Anterior cingulate cortex (tissue), 58 donors: Measurements from ENCODE around the gene THSD4.

Experiments
- DNase-seq, 58 donors: peaks; one replicate each; lab custom pipeline; 2025; lab: John Stamatoyannopoulos, UW

The THSD4 gene

DNA sequence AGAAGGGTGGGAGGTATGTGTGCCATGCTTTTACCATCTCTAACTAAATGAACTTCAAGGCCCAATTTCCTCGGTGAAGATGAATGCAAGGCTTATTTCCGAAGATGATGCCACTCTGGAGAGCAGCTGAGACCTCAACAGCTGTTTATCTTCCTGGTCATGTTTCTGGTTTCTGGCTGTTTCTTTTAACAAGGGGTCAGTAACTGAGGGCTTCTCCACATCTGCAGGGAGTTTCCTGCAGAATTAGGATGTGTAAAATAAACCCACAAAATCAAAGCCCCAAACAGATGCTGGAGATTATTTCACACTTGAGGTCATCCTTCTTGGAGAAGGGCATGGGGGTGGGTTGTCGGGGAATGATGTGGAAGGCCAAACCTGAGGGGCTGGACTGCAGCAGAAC, 220.3 kb downstream of the THSD4 start:
- DNase-seq = no peak

- no peak for DNase-seq
Measured at GRCh38 chr15:71336671-71337070, 221.4 kb downstream of the THSD4 start.

GRCh38 chr15:71337197-71337845, 222.1 kb downstream of the THSD4 start:
- DNase-seq = no peak

- no peak for DNase-seq
Measured at GRCh38 chr15:71338265-71338664, 223.0 kb downstream of the THSD4 start.

- no peak for DNase-seq
Measured at GRCh38 chr15:71338827-71339542, 223.7 kb downstream of the THSD4 start.

GRCh38 chr15:71341811-71342550, 226.7 kb downstream of the THSD4 start:
- no peak for DNase-seq

DNA sequence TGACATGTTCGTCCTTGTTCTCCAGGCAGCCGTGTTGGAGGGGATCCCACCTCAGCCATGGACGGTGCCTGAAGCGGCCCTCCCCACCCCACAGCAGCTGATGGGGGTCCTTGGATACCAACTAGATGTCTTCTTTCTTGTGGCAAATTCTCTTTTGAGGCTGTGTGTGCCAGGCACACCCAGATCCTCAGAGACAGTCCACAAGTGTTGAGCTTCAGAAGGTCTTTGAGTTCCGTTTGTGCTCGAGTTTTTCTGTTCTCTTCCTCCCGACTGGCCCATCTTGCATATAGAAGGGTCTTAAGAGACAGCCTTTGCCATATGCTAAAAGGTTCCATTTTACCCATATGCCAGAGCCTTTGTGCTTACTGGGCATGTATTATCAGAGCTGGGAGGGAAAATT, 227.4 kb downstream of the THSD4 start:
- DNase-seq = no peak

GRCh38 chr15:71344316-71344715, 229.0 kb downstream of the THSD4 start:
- no peak for DNase-seq

- no peak for DNase-seq
Measured at GRCh38 chr15:71345186-71345585, 229.9 kb downstream of the THSD4 start.

DNA sequence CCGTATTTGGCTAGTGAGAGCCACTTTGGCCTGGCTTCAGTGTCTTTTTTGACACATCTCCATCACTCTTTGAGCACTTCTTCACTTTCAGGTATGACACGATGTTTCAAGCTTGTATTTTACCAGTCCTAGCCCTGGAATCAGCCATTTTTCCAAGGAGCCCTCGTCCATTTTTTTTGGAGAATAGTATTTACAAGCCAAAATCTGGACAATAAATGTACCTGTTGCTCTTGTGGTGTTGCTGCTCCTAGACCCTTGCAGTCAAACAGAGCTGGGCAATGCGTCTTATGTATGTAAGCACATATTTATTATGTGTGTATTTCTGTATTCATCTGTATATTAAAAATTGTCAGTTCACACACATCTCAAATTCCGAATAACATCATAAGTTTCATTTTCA, 231.2 kb downstream of the THSD4 start:
- DNase-seq = no peak

- no peak for DNase-seq
Measured at GRCh38 chr15:71348597-71348996, 233.3 kb downstream of the THSD4 start.

DNA sequence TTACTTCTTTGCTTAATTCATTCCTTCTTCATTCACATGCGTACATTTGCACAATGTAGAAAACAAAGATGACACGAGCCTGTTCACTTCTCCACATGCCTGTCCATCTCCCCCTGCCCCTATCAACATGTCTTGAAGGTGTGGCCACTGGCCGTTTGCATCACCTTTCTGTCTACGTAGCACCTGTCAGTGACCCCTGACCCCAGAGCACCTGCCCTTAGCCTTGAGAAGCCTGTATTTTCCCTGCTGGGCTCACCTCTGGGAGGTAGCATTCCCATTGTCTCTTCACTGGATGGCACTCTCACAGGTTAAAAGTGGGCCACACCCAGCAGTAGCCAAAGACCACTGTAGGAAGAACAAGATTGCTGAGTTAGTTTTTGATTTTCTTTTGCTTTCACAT, 234.1 kb downstream of the THSD4 start:
- no peak for DNase-seq

- no peak for DNase-seq
Measured at GRCh38 chr15:71349736-71350526, 234.7 kb downstream of the THSD4 start.

- DNase-seq = no peak
Measured at GRCh38 chr15:71350622-71351378, 235.5 kb downstream of the THSD4 start.

- no peak for DNase-seq
Measured at GRCh38 chr15:71352125-71352524, 236.9 kb downstream of the THSD4 start.

DNA sequence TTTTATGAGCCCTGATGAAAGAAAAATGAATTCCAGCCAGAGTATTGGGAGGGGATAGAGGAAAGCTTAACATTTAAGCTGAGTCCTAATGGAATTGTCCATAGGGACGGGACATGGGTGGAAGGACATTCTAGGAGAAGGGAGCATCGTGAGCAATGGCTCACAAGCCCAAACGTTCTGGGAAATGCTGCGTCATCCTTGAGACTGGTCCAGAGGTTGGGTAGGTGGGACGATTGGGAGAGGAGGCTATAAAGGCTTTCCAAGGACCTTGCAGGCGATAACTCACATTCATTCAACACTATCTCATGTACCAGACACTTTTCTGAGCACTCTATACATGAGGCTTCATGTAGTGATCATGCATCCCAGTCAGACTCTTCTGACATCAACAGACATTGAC, 237.5 kb downstream of the THSD4 start:
- no peak for DNase-seq

DNA sequence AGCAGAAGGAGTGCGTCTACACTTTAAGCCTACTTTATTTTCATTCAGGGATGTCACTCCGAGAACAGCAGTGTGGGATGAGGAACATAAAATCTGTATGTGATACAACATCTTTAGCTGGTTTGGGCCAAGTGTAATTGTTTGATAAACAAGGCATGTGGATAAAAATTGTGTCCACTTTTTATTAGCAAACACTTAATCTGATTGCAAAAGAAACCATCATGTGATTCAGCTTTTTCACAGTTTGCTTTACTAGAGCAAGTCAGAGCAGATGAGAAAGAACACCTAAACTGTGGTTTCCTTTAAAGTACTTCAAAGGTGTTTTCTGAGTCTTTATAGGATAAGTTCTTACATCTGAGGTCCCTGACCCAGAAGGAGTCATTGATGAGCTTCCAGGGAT, 237.9 kb downstream of the THSD4 start:
- DNase-seq = no peak

GRCh38 chr15:71355268-71355667, 240.0 kb downstream of the THSD4 start:
- no peak for DNase-seq

GRCh38 chr15:71357321-71357732, 242.1 kb downstream of the THSD4 start:
- no peak for DNase-seq

GRCh38 chr15:71357967-71358366, 242.7 kb downstream of the THSD4 start:
- DNase-seq = no peak
